Neural crest cell (in vitro differentiated cells): ENCODE results near the gene SCG2. TPM values are rescaled to one million over a fixed set of nuclear protein-coding genes. Genes with fewer than 3 reads are reported as not detected.

Experiments used
- DNase-seq: peaks from one replicate; pipeline ENCODE4 v3.0.0; 2021; ENCODE audit warnings: low read depth, mixed read lengths, low spot score
- H3K27ac Mint-ChIP-seq: one replicate; pipeline ENCODE4 v1.8.0; 2021; ENCODE audit warnings: mild to moderate bottlenecking, mixed read lengths; ENCODE audit not compliant: unreplicated experiment
- H3K27me3 Mint-ChIP-seq: 2 replicates; pipeline ENCODE4 v1.8.0; 2021; ENCODE audit warnings: low read depth, mild to moderate bottlenecking, mixed read lengths
- H3K36me3 Mint-ChIP-seq: 2 replicates; pipeline ENCODE4 v1.8.0; 2021; ENCODE audit warnings: low read depth, mild to moderate bottlenecking, mixed read lengths
- H3K4me1 Mint-ChIP-seq: 2 replicates; pipeline ENCODE4 v1.8.0; 2021; ENCODE audit warnings: mixed read lengths
- H3K4me3 Mint-ChIP-seq: one replicate; pipeline ENCODE4 v1.8.0; 2021; ENCODE audit warnings: mild to moderate bottlenecking, mixed read lengths
- H3K9me3 Mint-ChIP-seq: 2 replicates; pipeline ENCODE4 v1.8.0; 2021; ENCODE audit warnings: mixed read lengths
- total RNA-seq: library from RNA; stranded (reverse); gene quantifications from 2 replicates; pipeline ENCODE4 v1.2.1, GENCODE V29; 2021
- TF ChIP-seq, protein P1 (sequence below): fragments of 200-600 bp; sonication (generic); conservative IDR thresholded peaks from 2 replicates; pipeline ENCODE4 v1.5.0; 2021; ENCODE audit warnings: antibody characterized with exemption, mild to moderate bottlenecking

Gene SCG2
- total RNA-seq, 1 donor from 2014 or later = 8.8 TPM

- H3K4me1 Mint-ChIP-seq = peaks cover 56% of the 10 kb centered on the region
- no peak for DNase-seq
- peaks cover 21% of the 10 kb centered on the region for H3K36me3 Mint-ChIP-seq
- H3K9me3 Mint-ChIP-seq = peaks cover 10% of the 10 kb centered on the region
- no peak overlapping the region for H3K4me3 Mint-ChIP-seq
- TF ChIP-seq, protein P1, sequence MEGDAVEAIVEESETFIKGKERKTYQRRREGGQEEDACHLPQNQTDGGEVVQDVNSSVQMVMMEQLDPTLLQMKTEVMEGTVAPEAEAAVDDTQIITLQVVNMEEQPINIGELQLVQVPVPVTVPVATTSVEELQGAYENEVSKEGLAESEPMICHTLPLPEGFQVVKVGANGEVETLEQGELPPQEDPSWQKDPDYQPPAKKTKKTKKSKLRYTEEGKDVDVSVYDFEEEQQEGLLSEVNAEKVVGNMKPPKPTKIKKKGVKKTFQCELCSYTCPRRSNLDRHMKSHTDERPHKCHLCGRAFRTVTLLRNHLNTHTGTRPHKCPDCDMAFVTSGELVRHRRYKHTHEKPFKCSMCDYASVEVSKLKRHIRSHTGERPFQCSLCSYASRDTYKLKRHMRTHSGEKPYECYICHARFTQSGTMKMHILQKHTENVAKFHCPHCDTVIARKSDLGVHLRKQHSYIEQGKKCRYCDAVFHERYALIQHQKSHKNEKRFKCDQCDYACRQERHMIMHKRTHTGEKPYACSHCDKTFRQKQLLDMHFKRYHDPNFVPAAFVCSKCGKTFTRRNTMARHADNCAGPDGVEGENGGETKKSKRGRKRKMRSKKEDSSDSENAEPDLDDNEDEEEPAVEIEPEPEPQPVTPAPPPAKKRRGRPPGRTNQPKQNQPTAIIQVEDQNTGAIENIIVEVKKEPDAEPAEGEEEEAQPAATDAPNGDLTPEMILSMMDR = no peak
- H3K27me3 Mint-ChIP-seq = no peaks in the 10 kb centered on the region
- no peak overlapping the region for H3K27ac Mint-ChIP-seq
Measured at GRCh38 chr2:223644136-223644535, 42.0 kb upstream of the SCG2 start.

DNA sequence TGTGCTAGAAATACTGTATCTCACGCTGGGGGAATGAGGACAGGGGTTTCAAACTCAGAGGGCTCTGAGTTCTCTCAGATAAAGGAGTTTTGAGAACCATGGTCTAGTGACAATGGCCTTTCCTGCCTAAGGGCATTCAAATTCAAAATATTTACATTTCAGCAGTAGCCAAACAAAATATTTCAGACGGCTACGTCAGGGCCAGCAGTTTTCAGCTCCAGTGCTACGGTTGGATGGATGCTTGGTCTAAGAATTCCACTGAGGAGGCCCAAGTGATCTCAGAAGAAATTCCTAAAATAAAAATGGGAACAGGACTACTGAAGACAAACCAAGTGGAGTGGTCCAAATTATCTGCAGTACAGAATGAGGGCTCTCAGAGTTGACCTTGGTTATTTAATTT lies 41.1 kb upstream of the SCG2 start:
- H3K4me3 Mint-ChIP-seq = no peak overlapping the region
- H3K27me3 Mint-ChIP-seq = no peaks in the 10 kb centered on the region
- H3K9me3 Mint-ChIP-seq = peaks cover 15% of the 10 kb centered on the region
- H3K36me3 Mint-ChIP-seq = peaks cover 28% of the 10 kb centered on the region
- no peak overlapping the region for H3K27ac Mint-ChIP-seq
- TF ChIP-seq, protein P1 = no peak
- peaks cover 50% of the 10 kb centered on the region for H3K4me1 Mint-ChIP-seq
- no peak for DNase-seq

GRCh38 chr2:223642506-223642905 lies 40.3 kb upstream of the SCG2 start:
- Mint-ChIP-seq H3K4me3 (no peak overlapping the region), H3K9me3 (peaks cover 18% of the 10 kb centered on the region), H3K36me3 (peaks cover 33% of the 10 kb centered on the region), H3K4me1 (peaks cover 42% of the 10 kb centered on the region), H3K27me3 (no peaks in the 10 kb centered on the region), H3K27ac (peak overlapping the region; percentile 3)
- TF ChIP-seq, protein P1 = no peak
- DNase-seq = no peak

DNA sequence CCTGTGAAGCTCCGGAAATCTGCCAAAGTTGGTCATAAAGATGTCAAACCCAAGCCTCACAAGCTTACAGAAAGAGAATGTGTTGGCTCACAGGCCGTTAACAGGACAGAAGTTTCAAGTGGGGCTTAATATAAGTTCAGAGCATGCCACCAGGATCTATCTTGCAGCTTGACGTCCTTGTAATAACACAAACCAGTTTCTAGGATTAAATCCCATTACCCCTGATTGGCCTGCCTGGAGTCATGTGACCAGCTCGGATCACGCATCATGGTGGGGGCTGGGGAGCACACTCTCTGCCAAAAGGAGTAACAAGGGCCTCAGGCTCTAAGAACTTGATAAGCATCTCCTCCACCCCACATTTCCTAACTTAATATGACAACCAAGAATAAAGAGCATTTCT lies 38.9 kb upstream of the SCG2 start:
- no peaks in the 10 kb centered on the region for H3K27me3 Mint-ChIP-seq
- peaks cover 27% of the 10 kb centered on the region for H3K4me1 Mint-ChIP-seq
- H3K9me3 Mint-ChIP-seq = peaks cover 18% of the 10 kb centered on the region
- no peak for DNase-seq
- no peak overlapping the region for H3K27ac Mint-ChIP-seq
- H3K36me3 Mint-ChIP-seq = peaks cover 33% of the 10 kb centered on the region
- TF ChIP-seq, protein P1 = no peak
- H3K4me3 Mint-ChIP-seq = no peak overlapping the region

DNA sequence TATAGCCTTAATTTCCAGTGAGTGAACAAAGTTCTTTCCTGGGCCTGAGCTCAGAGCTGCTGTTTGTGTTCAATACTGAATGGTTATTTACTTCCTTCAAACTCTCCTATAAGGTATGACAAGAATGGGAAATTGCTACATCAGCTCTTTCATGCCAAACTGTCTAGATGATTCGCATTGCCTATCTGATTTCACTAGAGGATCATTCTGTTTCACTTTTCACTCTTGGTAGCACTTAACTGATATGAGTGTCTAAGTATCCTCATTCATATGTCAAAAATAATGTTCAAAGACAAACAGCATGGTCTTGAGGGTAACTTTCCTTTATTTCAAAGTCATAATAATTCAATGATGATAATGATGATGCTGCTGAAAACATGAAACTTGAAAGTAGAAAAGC lies 32.9 kb upstream of the SCG2 start:
- Mint-ChIP-seq H3K9me3 (peaks cover 13% of the 10 kb centered on the region), H3K27ac (no peak overlapping the region), H3K4me1 (no peaks in the 10 kb centered on the region), H3K36me3 (peaks cover 36% of the 10 kb centered on the region), H3K27me3 (no peaks in the 10 kb centered on the region), H3K4me3 (no peak overlapping the region)
- TF ChIP-seq, protein P1 = no peak
- DNase-seq = no peak

DNA sequence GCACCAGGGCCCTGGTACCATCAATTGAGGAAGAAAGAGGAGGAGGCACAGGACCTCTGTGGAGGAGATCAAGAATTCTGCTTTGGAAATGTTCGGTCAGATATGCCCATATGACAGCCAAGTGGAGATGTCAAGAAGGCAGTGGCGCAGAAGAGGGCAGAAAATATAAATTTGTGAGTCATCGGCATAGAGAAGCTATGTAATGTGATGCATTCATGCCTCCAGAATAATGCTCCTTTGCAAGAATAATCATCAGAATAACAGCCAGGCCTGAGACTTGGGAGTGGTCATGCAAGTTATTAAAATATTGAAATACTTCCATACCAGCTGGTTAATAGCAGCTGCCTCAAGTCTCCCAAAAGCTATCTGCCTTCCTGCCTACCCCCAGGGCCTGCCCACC lies 32.1 kb upstream of the SCG2 start:
- no peaks in the 10 kb centered on the region for H3K4me1 Mint-ChIP-seq
- peaks cover 8% of the 10 kb centered on the region for H3K9me3 Mint-ChIP-seq
- H3K36me3 Mint-ChIP-seq = peaks cover 28% of the 10 kb centered on the region
- H3K27ac Mint-ChIP-seq = no peak overlapping the region
- TF ChIP-seq, protein P1 = no peak
- H3K4me3 Mint-ChIP-seq = no peak overlapping the region
- H3K27me3 Mint-ChIP-seq = no peaks in the 10 kb centered on the region
- DNase-seq = no peak
